NT2/D1 (cell line): ENCODE data around the gene HMGA1.

Experiments
- SUZ12 ChIP-seq: IDR thresholded peaks from 2 replicates; pipeline ENCODE4 v1.6.1; 2011; ENCODE audit not compliant: insufficient read length, insufficient read depth; ENCODE audit errors: extremely low read depth
- YY1 ChIP-seq: IDR thresholded peaks from 2 replicates; pipeline ENCODE4 v1.6.1; 2011; ENCODE audit not compliant: insufficient read length, insufficient read depth
- ZNF274 ChIP-seq: IDR thresholded peaks from 2 replicates; pipeline ENCODE4 v1.6.1; 2011; ENCODE audit warnings: mild to moderate bottlenecking, low read depth, low read length

DNA sequence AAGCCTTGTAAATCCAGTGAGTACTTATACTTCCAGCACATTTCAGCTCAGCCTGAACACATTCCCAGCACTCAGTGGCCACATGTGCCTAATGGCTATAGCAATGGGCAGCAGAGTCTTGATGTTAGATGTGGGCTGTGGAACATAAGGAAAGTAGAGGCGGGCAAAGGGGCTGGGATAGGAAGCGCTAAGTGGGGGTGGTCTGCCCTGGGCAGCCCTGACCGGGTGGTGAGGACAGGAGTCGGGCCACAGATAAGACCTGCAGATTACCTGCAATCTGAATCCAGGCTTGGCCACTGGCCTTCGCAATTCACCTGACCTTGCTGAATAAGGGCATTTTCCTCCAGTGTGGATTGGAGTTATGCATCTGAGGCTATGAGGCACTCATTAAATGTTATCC lies 11.1 kb upstream of the HMGA1 start:
- no peak for TF ChIP-seq YY1
- no peak for TF ChIP-seq SUZ12
- no peak for TF ChIP-seq ZNF274
